ENCODE measurements around the gene PPP1R12A. TPM values are rescaled to one million over a fixed set of nuclear protein-coding genes. Genes with fewer than 3 reads are reported as not detected.

Gene PPP1R12A
- total RNA-seq, 2 experiments from 2014 or later = 72.2 to 134 TPM

DNA sequence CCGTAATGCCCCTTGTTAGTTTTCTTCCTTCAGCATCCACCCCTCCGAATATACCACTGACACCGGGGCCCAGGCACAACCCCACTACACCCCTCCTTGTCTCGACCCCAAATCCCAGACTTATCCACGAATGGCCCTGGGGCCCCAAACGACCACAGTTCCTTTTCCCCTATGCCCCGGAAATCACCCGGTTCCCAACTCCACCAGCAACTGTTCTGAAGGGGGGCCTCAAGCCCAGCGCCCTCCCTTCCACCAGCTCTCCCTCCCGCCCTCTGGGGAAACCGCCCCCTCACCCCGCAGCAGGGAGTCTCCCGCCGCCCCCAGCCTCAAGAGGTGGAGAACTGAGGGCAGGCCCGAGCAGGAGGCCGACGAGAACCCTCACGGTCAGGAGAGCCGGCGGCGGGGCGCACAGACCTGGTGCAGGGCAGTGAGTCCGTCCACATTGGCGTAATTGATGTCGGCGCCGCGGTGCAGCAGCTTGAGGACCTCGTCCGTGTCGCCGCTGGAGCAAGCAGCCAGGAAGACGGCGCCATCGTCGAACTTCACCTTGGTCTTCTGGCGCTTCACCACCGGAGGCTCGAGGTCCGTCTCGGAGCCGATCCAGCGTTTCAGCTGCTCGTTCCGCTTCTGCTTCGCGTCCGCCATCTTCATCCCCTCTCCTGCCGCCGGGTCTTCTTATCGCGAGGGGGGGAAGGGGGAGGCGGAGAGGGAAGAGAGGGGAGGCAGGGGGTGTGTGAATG is 446 bp downstream of the PPP1R12A start:
- Mint-ChIP-seq H3K4me3 (peak overlapping the region; percentile 95), H3K36me3 (ENCODE audit: low read depth) (peaks cover 5% of the 10 kb centered on the region), H3K9me3 (ENCODE audit: low read depth) (no peaks in the 10 kb centered on the region), H3K4me1 (peaks cover 36% of the 10 kb centered on the region), H3K27me3 (no peaks in the 10 kb centered on the region), H3K27ac (peak overlapping the region; percentile 96)
- DNase-seq (peak; percentile 72), ATAC-seq (peak; percentile 30)
- intact Hi-C loops (cut with DNase I, micrococcal nuclease) = loop anchor here (2.0 to 5.0 kb wide), 3 partner anchors 48 to 252 kb away; partner anchors contain the start of gene PAWR (in 1 of the 2)
- POLR2A ChIA-PET = no interaction called here
- CTCF ChIA-PET = interaction anchor here (1.4 to 3.1 kb wide), 2 partner anchors 10 to 46 kb away, joined by 5 to 8 read pairs; no protein-coding TSS in a partner anchor

- H3K27me3 Mint-ChIP-seq = no peaks in the 10 kb centered on the region
- peak overlapping the region; percentile 95 for H3K4me3 Mint-ChIP-seq
- H3K27ac Mint-ChIP-seq = peak overlapping the region; percentile 96
- CTCF ChIA-PET = interaction anchor here (1.4 kb wide), 1 partner anchor 9 kb away, joined by 5 read pairs; no protein-coding TSS in a partner anchor
- no peaks in the 10 kb centered on the region for H3K9me3 Mint-ChIP-seq (ENCODE audit: low read depth)
- DNase-seq (peak; percentile 32), ATAC-seq (no peak)
- peaks cover 5% of the 10 kb centered on the region for H3K36me3 Mint-ChIP-seq (ENCODE audit: low read depth)
- peaks cover 44% of the 10 kb centered on the region for H3K4me1 Mint-ChIP-seq
- POLR2A ChIA-PET = no interaction called here
- intact Hi-C loops (cut with DNase I, micrococcal nuclease) = loop anchor here (2.0 to 5.0 kb wide), 3 partner anchors 47 to 253 kb away; partner anchors contain the start of gene PAWR (in 1 of the 2)
Measured at GRCh38 chr12:79933532-79934264, 1.2 kb downstream of the PPP1R12A start.

- peak overlapping the region; percentile 95 for H3K4me3 Mint-ChIP-seq
- no peaks in the 10 kb centered on the region for H3K27me3 Mint-ChIP-seq
- ATAC-seq (no peak), DNase-seq (no peak)
- peaks cover 5% of the 10 kb centered on the region for H3K36me3 Mint-ChIP-seq (ENCODE audit: low read depth)
- H3K27ac Mint-ChIP-seq = no peak overlapping the region
- POLR2A ChIA-PET = no interaction called here
- intact Hi-C loops (cut with DNase I, micrococcal nuclease) = loop anchor here in 1 of 2 experiments (5.0 kb wide), 1 partner anchor 241 kb away; the partner anchor contains the start of gene PAWR
- peaks cover 50% of the 10 kb centered on the region for H3K4me1 Mint-ChIP-seq
- CTCF ChIA-PET = no interaction called here
- no peaks in the 10 kb centered on the region for H3K9me3 Mint-ChIP-seq (ENCODE audit: low read depth)
Measured at GRCh38 chr12:79933043-79933442, 1.9 kb downstream of the PPP1R12A start.

- Mint-ChIP-seq H3K9me3 (ENCODE audit: low read depth) (no peaks in the 10 kb centered on the region), H3K36me3 (ENCODE audit: low read depth) (peaks cover 5% of the 10 kb centered on the region), H3K4me3 (peak overlapping the region; percentile 95), H3K27ac (peak overlapping the region; percentile 29), H3K4me1 (peaks cover 56% of the 10 kb centered on the region), H3K27me3 (no peaks in the 10 kb centered on the region)
- ATAC-seq (no peak), DNase-seq (no peak)
- intact Hi-C loops (cut with DNase I, micrococcal nuclease) = loop anchor here in 1 of 2 experiments (5.0 kb wide), 1 partner anchor 240 kb away; the partner anchor contains the start of gene PAWR
- ChIA-PET CTCF (interaction anchor here (0.7 to 1.0 kb wide), 2 partner anchors 16 to 48 kb away, joined by 3 read pairs; no protein-coding TSS in a partner anchor), POLR2A (no interaction called here)
Measured at GRCh38 chr12:79932357-79932756, 2.5 kb downstream of the PPP1R12A start.

DNA sequence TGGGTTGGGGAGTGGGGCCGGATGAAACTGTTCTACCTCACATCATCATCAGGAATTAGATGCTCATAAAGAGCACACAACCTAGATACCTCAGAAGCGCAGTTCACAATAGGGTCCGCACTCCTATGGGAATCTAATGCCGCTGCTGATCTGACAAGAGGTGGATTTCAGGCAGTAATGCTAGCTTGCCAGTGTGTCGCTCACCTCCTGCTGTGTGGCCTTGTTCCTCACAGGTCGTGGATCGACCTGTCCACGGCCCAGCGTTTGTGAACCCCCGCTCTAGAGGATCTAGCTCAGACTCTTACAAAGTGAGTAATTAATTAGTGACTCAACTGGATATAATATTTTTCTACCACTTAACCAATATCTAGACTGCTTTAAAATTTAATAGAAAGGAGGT is 5.8 kb downstream of the PPP1R12A start:
- H3K4me3 Mint-ChIP-seq = no peak overlapping the region
- H3K27ac Mint-ChIP-seq = peak overlapping the region; percentile 31
- ATAC-seq (no peak), DNase-seq (no peak)
- peaks cover 66% of the 10 kb centered on the region for H3K4me1 Mint-ChIP-seq
- intact Hi-C loops (cut with DNase I, micrococcal nuclease) = loop anchor here in 1 of 2 experiments (2.0 kb wide), 1 partner anchor 18 kb away; no protein-coding TSS in a partner anchor
- no peaks in the 10 kb centered on the region for H3K9me3 Mint-ChIP-seq (ENCODE audit: low read depth)
- CTCF ChIA-PET = interaction anchor here (0.5 kb wide), 1 partner anchor 57 kb away, joined by 3 read pairs; no protein-coding TSS in a partner anchor
- H3K36me3 Mint-ChIP-seq (ENCODE audit: low read depth) = peaks cover 3% of the 10 kb centered on the region
- POLR2A ChIA-PET = no interaction called here
- H3K27me3 Mint-ChIP-seq = no peaks in the 10 kb centered on the region

- peak; percentile 99 for ATAC-seq
- no peak overlapping the region for H3K4me3 Mint-ChIP-seq
- CTCF ChIA-PET = no interaction called here
- intact Hi-C loops (cut with DNase I, micrococcal nuclease) = loop anchor here in 1 of 2 experiments (2.0 kb wide), 2 partner anchors 17 to 41 kb away; no protein-coding TSS in a partner anchor
- H3K36me3 Mint-ChIP-seq (ENCODE audit: low read depth) = no peaks in the 10 kb centered on the region
- POLR2A ChIA-PET = no interaction called here
- peak overlapping the region; percentile 61 for H3K27ac Mint-ChIP-seq
- no peaks in the 10 kb centered on the region for H3K27me3 Mint-ChIP-seq
- H3K4me1 Mint-ChIP-seq = peaks cover 64% of the 10 kb centered on the region
- DNase-seq = peak; percentile 61
- H3K9me3 Mint-ChIP-seq (ENCODE audit: low read depth) = no peaks in the 10 kb centered on the region
Measured at GRCh38 chr12:79927772-79928474, 7.0 kb downstream of the PPP1R12A start.

GRCh38 chr12:79926951-79927350 is 7.9 kb downstream of the PPP1R12A start:
- ChIA-PET CTCF (interaction anchor here (1.4 kb wide), 1 partner anchor 54 kb away, joined by 3 read pairs; no protein-coding TSS in a partner anchor), POLR2A (no interaction called here)
- Mint-ChIP-seq H3K27ac (peak overlapping the region; percentile 19), H3K9me3 (ENCODE audit: low read depth) (no peaks in the 10 kb centered on the region), H3K27me3 (no peaks in the 10 kb centered on the region), H3K4me1 (peaks cover 60% of the 10 kb centered on the region), H3K4me3 (no peak overlapping the region), H3K36me3 (ENCODE audit: low read depth) (no peaks in the 10 kb centered on the region)
- DNase-seq (no peak), ATAC-seq (no peak)
- intact Hi-C loops (cut with DNase I, micrococcal nuclease) = loop anchor here in 1 of 2 experiments (2.0 kb wide), 1 partner anchor 40 kb away; no protein-coding TSS in a partner anchor

DNA sequence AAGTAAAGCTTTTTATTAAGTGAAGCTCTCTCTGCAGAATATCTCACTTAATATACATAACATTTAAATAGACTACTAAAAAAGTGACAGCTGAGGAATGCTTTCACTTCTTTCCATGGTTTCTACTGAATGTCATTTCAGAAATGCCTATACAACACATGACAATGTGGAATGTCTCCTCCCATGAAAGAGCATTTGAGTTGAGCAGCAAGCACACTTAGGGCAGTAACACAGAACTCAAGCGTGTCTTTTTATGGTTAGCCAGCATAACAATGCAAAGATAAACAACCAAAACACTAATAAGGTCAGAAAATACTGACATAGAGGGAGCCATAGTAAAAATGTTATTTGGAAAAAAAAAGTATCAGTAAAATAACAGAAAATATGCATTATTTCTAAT is 9.4 kb downstream of the PPP1R12A start:
- H3K4me1 Mint-ChIP-seq = peaks cover 58% of the 10 kb centered on the region
- no peak for DNase-seq
- POLR2A ChIA-PET = no interaction called here
- ATAC-seq = no peak
- CTCF ChIA-PET = interaction anchor here (0.6 to 1.9 kb wide), 4 partner anchors 8 to 48 kb away, joined by 3 to 15 read pairs (median 4); no protein-coding TSS in a partner anchor
- no peak overlapping the region for H3K4me3 Mint-ChIP-seq
- no peaks in the 10 kb centered on the region for H3K36me3 Mint-ChIP-seq (ENCODE audit: low read depth)
- intact Hi-C loops (cut with DNase I, micrococcal nuclease) = no loop called here
- no peaks in the 10 kb centered on the region for H3K27me3 Mint-ChIP-seq
- H3K9me3 Mint-ChIP-seq (ENCODE audit: low read depth) = no peaks in the 10 kb centered on the region
- H3K27ac Mint-ChIP-seq = no peak overlapping the region

GRCh38 chr12:79921786-79922185 is 13.1 kb downstream of the PPP1R12A start:
- intact Hi-C loops (cut with DNase I, micrococcal nuclease) = no loop called here
- no peak overlapping the region for H3K4me3 Mint-ChIP-seq
- ATAC-seq = no peak
- H3K36me3 Mint-ChIP-seq (ENCODE audit: low read depth) = peaks cover 4% of the 10 kb centered on the region
- no peaks in the 10 kb centered on the region for H3K9me3 Mint-ChIP-seq (ENCODE audit: low read depth)
- no peak for DNase-seq
- H3K27me3 Mint-ChIP-seq = no peaks in the 10 kb centered on the region
- H3K27ac Mint-ChIP-seq = no peak overlapping the region
- POLR2A ChIA-PET = no interaction called here
- CTCF ChIA-PET = no interaction called here
- peaks cover 50% of the 10 kb centered on the region for H3K4me1 Mint-ChIP-seq

GRCh38 chr12:79920421-79921238 is 14.3 kb downstream of the PPP1R12A start:
- no peak overlapping the region for H3K27ac Mint-ChIP-seq
- H3K9me3 Mint-ChIP-seq (ENCODE audit: low read depth) = no peaks in the 10 kb centered on the region
- H3K27me3 Mint-ChIP-seq = no peaks in the 10 kb centered on the region
- no peak overlapping the region for H3K4me3 Mint-ChIP-seq
- DNase-seq (no peak), ATAC-seq (no peak)
- intact Hi-C loops (cut with DNase I, micrococcal nuclease) = no loop called here
- H3K4me1 Mint-ChIP-seq = peaks cover 55% of the 10 kb centered on the region
- peaks cover 9% of the 10 kb centered on the region for H3K36me3 Mint-ChIP-seq (ENCODE audit: low read depth)
- CTCF ChIA-PET = no interaction called here
- POLR2A ChIA-PET = no interaction called here

Measured in activated CD4-positive, alpha-beta T cell treated with anti-CD3 and anti-CD28 coated beads for 36 hours (primary cell).